A549 (cell line): Measurements from ENCODE around the gene ASPG.

ENCODE experiments used
- KDM1A ChIP-seq: fragments of 200-600 bp; sonication (generic); IDR thresholded peaks from 2 replicates; pipeline ENCODE4 v1.6.1; 2016; ENCODE audit warnings: low read depth, mild to moderate bottlenecking
- MAFK ChIP-seq: fragments of 450-650 bp; IDR thresholded peaks from 2 replicates; pipeline ENCODE4 v1.6.1; 2014; ENCODE audit not compliant: partially characterized antibody
- MYC ChIP-seq: IDR thresholded peaks from 2 replicates; pipeline ENCODE4 v1.6.1; 2012; ENCODE audit warnings: mild to moderate bottlenecking, inconsistent platforms, low read length, improper control_type of control experiment, borderline replicate concordance
- ZFP36 ChIP-seq: fragments of 450-650 bp; IDR thresholded peaks from 2 replicates; pipeline ENCODE4 v1.6.1; 2014; ENCODE audit warnings: borderline replicate concordance; ENCODE audit not compliant: partially characterized antibody
- TF ChIP-seq, protein P1 (sequence below): fragments of >200 bp; sonication (Bioruptor Twin); formaldehyde crosslinking; IDR thresholded peaks from 3 replicates; pipeline ENCODE4 v1.5.1; 2016

DNA sequence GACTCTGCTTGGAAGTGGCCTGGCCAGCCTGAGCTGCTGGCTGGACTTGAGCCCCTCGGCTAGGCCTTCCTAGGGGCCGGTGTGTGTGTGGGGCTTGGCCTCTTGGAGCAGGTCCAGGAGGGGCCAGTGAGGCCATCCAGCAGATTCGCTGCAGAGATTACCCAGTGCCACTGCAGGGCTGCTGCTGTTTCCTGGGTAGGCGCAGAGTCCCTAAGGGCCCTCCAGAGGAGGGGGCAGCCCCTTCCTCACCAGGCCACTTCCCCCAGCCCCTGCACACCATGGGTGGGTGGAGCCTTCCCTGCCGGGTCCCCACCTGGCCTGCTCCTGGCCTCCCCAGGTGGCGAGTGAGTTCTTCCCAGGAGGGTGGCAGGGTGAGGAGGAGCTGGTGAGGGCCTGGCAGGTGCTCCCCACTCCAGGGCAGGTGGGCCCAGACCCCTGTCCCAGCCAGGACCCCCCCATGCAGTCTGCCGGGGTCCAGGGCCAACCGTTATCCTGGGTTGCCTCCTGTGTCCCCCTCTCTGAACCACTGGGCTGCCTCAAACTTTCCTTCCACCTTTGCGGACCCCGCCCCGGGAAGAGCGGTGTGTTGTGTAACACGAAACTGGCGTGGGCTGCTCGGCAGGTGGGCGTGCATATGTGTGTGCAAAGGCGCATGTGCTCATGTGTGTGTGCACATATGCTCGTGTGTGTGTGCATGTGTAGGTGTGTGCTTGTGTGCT, 25.1 kb downstream of the ASPG start:
- TF ChIP-seq MYC (no peak), MAFK (no peak), KDM1A (no peak), ZFP36 (no peak)
- TF ChIP-seq, protein P1, sequence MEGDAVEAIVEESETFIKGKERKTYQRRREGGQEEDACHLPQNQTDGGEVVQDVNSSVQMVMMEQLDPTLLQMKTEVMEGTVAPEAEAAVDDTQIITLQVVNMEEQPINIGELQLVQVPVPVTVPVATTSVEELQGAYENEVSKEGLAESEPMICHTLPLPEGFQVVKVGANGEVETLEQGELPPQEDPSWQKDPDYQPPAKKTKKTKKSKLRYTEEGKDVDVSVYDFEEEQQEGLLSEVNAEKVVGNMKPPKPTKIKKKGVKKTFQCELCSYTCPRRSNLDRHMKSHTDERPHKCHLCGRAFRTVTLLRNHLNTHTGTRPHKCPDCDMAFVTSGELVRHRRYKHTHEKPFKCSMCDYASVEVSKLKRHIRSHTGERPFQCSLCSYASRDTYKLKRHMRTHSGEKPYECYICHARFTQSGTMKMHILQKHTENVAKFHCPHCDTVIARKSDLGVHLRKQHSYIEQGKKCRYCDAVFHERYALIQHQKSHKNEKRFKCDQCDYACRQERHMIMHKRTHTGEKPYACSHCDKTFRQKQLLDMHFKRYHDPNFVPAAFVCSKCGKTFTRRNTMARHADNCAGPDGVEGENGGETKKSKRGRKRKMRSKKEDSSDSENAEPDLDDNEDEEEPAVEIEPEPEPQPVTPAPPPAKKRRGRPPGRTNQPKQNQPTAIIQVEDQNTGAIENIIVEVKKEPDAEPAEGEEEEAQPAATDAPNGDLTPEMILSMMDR = no peak
